Chondrocyte (in vitro differentiated cells): ENCODE measurements around the gene EIF4ENIF1. TPM values are rescaled to one million over a fixed set of nuclear protein-coding genes. Genes with fewer than 3 reads are reported as not detected.

ENCODE experiments used
- DNase-seq: peaks from one replicate; pipeline ENCODE4 v3.0.0; 2021; ENCODE audit warnings: mixed read lengths, low spot score
- H3K27ac Mint-ChIP-seq: one replicate; pipeline ENCODE4 v1.8.0; 2021; ENCODE audit warnings: mild to moderate bottlenecking, moderate library complexity, mixed read lengths; ENCODE audit not compliant: unreplicated experiment
- H3K27me3 Mint-ChIP-seq: 2 replicates; pipeline ENCODE4 v1.8.0; 2021; ENCODE audit warnings: low read depth, mixed read lengths
- H3K36me3 Mint-ChIP-seq: 2 replicates; pipeline ENCODE4 v1.8.0; 2021; ENCODE audit warnings: low read depth, mixed read lengths
- H3K4me1 Mint-ChIP-seq: 2 replicates; pipeline ENCODE4 v1.8.0; 2021; ENCODE audit warnings: low read depth, mild to moderate bottlenecking, mixed read lengths
- H3K4me3 Mint-ChIP-seq: one replicate; pipeline ENCODE4 v1.8.0; 2021; ENCODE audit warnings: mild to moderate bottlenecking, moderate library complexity, mixed read lengths; ENCODE audit not compliant: unreplicated experiment
- H3K9me3 Mint-ChIP-seq: 2 replicates; pipeline ENCODE4 v1.8.0; 2021; ENCODE audit warnings: low read depth, mixed read lengths
- CTCF ChIP-seq: fragments of 200-600 bp; sonication (generic); IDR thresholded peaks from 2 replicates; pipeline ENCODE4 v1.5.0; 2021; ENCODE audit warnings: antibody characterized with exemption, mild to moderate bottlenecking, moderate library complexity
- long read RNA-seq: library from polyadenylated mRNA; stranded (forward); transcript quantifications from one replicate; pipeline ENCODE4 v2.0.0, GENCODE V29; 2021
- total RNA-seq: library from RNA; stranded (reverse); gene quantifications from 3 replicates; pipeline ENCODE4 v1.2.1, GENCODE V29; 2021

The EIF4ENIF1 gene
- 29.3 to 34.0 TPM (median 31.9 TPM) in 3 replicates for total RNA-seq
- long read RNA-seq, transcript EIF4ENIF1-201 (19 exons, 3,544 nt) = major isoform, 17 of 35 reads
- long read RNA-seq, partial matches to known transcripts = 3 of 35 reads
- long read RNA-seq, other reads (novel, unspliced or antisense) = 14 of 35 reads

GRCh38 chr22:31489632-31490495 is at the start of gene EIF4ENIF1:
EIF4ENIF1 (minus strand) TSS chr22:31489842; CDS start chr22:31488718, 1,124 bp downstream.
- Mint-ChIP-seq H3K9me3 (no peaks in the 10 kb centered on the region), H3K27me3 (no peaks in the 10 kb centered on the region), H3K27ac (peak within 1 kb of the TSS; percentile 99), H3K4me1 (peaks cover 28% of the 10 kb centered on the region), H3K4me3 (peak within 1 kb of the TSS; percentile 94), H3K36me3 (peaks cover 2% of the 10 kb centered on the region)
- TF ChIP-seq CTCF = no peak
- DNase-seq = peak; percentile 95

GRCh38 chr22:31538815-31539214 is 49.2 kb upstream of the EIF4ENIF1 start:
- no peaks in the 10 kb centered on the region for H3K4me1 Mint-ChIP-seq
- H3K36me3 Mint-ChIP-seq = peaks cover 8% of the 10 kb centered on the region
- H3K27me3 Mint-ChIP-seq = no peaks in the 10 kb centered on the region
- H3K9me3 Mint-ChIP-seq = no peaks in the 10 kb centered on the region
- peak; percentile 4 for DNase-seq
- H3K27ac Mint-ChIP-seq = no peak overlapping the region
- no peak for TF ChIP-seq CTCF
- no peak overlapping the region for H3K4me3 Mint-ChIP-seq

- H3K36me3 Mint-ChIP-seq = peaks cover 8% of the 10 kb centered on the region
- no peaks in the 10 kb centered on the region for H3K9me3 Mint-ChIP-seq
- H3K4me1 Mint-ChIP-seq = peaks cover 8% of the 10 kb centered on the region
- peak; percentile 3 for DNase-seq
- H3K4me3 Mint-ChIP-seq = no peak overlapping the region
- H3K27me3 Mint-ChIP-seq = no peaks in the 10 kb centered on the region
- no peak overlapping the region for H3K27ac Mint-ChIP-seq
- TF ChIP-seq CTCF = no peak
These were observed 47.4 kb upstream of the EIF4ENIF1 start for GRCh38 chr22:31537019-31537535.

- H3K36me3 Mint-ChIP-seq = no peaks in the 10 kb centered on the region
These were observed 43.7 kb upstream of the EIF4ENIF1 start for GRCh38 chr22:31533374-31533773.

More at GRCh38 chr22:31533374-31533773, 43.7 kb upstream of the EIF4ENIF1 start:
- peaks cover 31% of the 10 kb centered on the region for H3K4me1 Mint-ChIP-seq
- H3K4me3 Mint-ChIP-seq = no peak overlapping the region
- no peak for TF ChIP-seq CTCF
- no peaks in the 10 kb centered on the region for H3K27me3 Mint-ChIP-seq
- H3K9me3 Mint-ChIP-seq = no peaks in the 10 kb centered on the region
- DNase-seq = peak; percentile 9
- no peak overlapping the region for H3K27ac Mint-ChIP-seq
